SK-N-SH treated with all-trans-retinoic acid at 6 μM for 48 hours (cell line): ENCODE measurements around the gene CD40.

Experiments used
- ESRRG ChIP-seq: fragments of 250-450 bp; sonication (Bioruptor Pico); IDR thresholded peaks from 2 replicates; pipeline ENCODE4 v1.6.1; 2021; ENCODE audit warnings: mild to moderate bottlenecking
- ISL1 ChIP-seq: fragments of 250-450 bp; sonication (Bioruptor Pico); IDR thresholded peaks from 2 replicates; pipeline ENCODE4 v2.1.2; 2022; ENCODE audit warnings: mild to moderate bottlenecking, moderate library complexity
- OSR1 ChIP-seq: fragments of 250-450 bp; sonication (Bioruptor Pico); IDR thresholded peaks from 2 replicates; pipeline ENCODE4 v1.8.0; 2022; ENCODE audit warnings: moderate library complexity, mild to moderate bottlenecking, inconsistent platforms
- PATZ1 ChIP-seq: fragments of 250-450 bp; sonication (Bioruptor Pico); IDR thresholded peaks from 2 replicates; pipeline ENCODE4 v1.8.0; 2020; ENCODE audit warnings: mild to moderate bottlenecking, moderate library complexity, borderline replicate concordance
- PPARA ChIP-seq: fragments of 250-450 bp; sonication (Bioruptor Pico); IDR thresholded peaks from 2 replicates; pipeline ENCODE4 v1.5.0; 2020; ENCODE audit warnings: mild to moderate bottlenecking, borderline replicate concordance
- RARB ChIP-seq: fragments of 250-450 bp; sonication (Bioruptor Pico); IDR thresholded peaks from 2 replicates; pipeline ENCODE4 v1.8.0; 2021; ENCODE audit warnings: mild to moderate bottlenecking, moderate library complexity
- TCF4 ChIP-seq: fragments of 250-450 bp; sonication (Bioruptor Pico); IDR thresholded peaks from 2 replicates; pipeline ENCODE4 v1.8.0; 2021; ENCODE audit warnings: mild to moderate bottlenecking, moderate library complexity, borderline replicate concordance
- TOX ChIP-seq: fragments of 250-450 bp; sonication (Bioruptor Pico); IDR thresholded peaks from 2 replicates; pipeline ENCODE4 v1.8.0; 2021; ENCODE audit warnings: mild to moderate bottlenecking, moderate library complexity, borderline replicate concordance
- TSHZ2 ChIP-seq: fragments of 250-450 bp; sonication (Bioruptor Pico); IDR thresholded peaks from 2 replicates; pipeline ENCODE4 v1.5.0; 2020; ENCODE audit warnings: mild to moderate bottlenecking, moderate library complexity
- ZC3H10 ChIP-seq: fragments of 250-450 bp; sonication (Bioruptor Pico); IDR thresholded peaks from 2 replicates; pipeline ENCODE4 v1.5.1; 2021; ENCODE audit warnings: mild to moderate bottlenecking, moderate library complexity
- ZFP3 ChIP-seq: fragments of 250-450 bp; sonication (Bioruptor Pico); IDR thresholded peaks from 2 replicates; pipeline ENCODE4 v1.5.0; 2020; ENCODE audit warnings: mild to moderate bottlenecking, moderate library complexity
- ZFP30 ChIP-seq: fragments of 450-650 bp; formaldehyde crosslinking; IDR thresholded peaks from 2 replicates; pipeline ENCODE4 v1.5.0; 2022; ENCODE audit warnings: mild to moderate bottlenecking, moderate library complexity
- ZNF565 ChIP-seq: fragments of 450-650 bp; formaldehyde crosslinking; conservative IDR thresholded peaks from 2 replicates; pipeline ENCODE4 v1.5.0; 2020; ENCODE audit warnings: low read depth, mild to moderate bottlenecking, moderate library complexity
- ZNF8 ChIP-seq: fragments of 450-650 bp; formaldehyde crosslinking; IDR thresholded peaks from 2 replicates; pipeline ENCODE4 v1.5.0; 2020; ENCODE audit warnings: mild to moderate bottlenecking, moderate library complexity

DNA sequence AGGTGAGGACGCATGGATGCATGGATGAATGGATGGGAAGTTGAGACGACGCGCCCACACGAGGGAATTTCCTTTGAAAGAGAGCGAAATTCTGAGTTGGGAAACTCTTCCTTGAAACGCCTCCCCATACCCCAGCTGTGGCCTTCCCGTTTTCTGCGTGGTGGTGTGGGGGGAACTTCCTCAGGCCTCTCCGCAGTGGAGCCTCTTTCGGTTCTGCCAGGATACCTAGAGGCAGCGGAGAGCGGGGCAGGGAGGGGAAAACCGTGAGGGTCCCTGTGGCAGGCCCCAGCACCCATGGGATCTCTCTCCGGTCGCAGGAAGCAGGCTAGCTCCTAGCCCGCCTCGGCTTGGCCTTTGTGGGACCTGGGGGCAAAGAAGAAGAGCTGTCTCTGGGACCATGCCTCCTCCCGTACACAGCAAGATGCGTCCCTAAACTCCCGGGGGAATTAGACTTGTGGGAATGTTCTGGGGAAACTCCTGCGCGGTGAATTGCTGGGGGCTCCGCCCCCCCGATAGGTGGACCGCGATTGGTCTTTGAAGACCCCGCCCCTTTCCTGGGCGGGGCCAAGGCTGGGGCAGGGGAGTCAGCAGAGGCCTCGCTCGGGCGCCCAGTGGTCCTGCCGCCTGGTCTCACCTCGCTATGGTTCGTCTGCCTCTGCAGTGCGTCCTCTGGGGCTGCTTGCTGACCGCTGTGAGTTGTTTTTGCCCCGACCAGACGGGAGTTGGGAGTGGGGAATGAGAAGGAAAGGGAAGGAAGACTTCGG is at the start of gene CD40:
- no peak for TF ChIP-seq ZNF8 (CRISPR knock-in tag)
- TF ChIP-seq TCF4, result no peak
- TF ChIP-seq PATZ1 (CRISPR knock-in tag), result no peak
- TF ChIP-seq ESRRG (CRISPR knock-in tag), result no peak
- TF ChIP-seq PPARA (CRISPR knock-in tag), result no peak
- no peak for TF ChIP-seq TOX (CRISPR knock-in tag)
- TF ChIP-seq ZFP30, result no peak
- no peak for TF ChIP-seq TSHZ2 (CRISPR knock-in tag)
- no peak for TF ChIP-seq ZFP3 (CRISPR knock-in tag)
- no peak for TF ChIP-seq OSR1 (CRISPR knock-in tag)
- TF ChIP-seq ISL1 (CRISPR knock-in tag), result no peak
- TF ChIP-seq RARB (CRISPR knock-in tag), result no peak
- no peak for TF ChIP-seq ZC3H10
- TF ChIP-seq ZNF565 (CRISPR knock-in tag), result no peak
